Right renal pelvis (tissue), 4 donors: ENCODE data around the gene SBK1. TPM values are rescaled to one million over a fixed set of nuclear protein-coding genes. Genes with fewer than 3 reads are reported as not detected.

Experiments used
- DNase-seq, 4 donors: peaks; one replicate each; pipeline ENCODE4 v3.0.0-alpha.2; 2013; ENCODE audit warnings: low read depth in 4 of 4, low spot score in 3 of 4, missing footprints in 1 of 4
- polyA plus RNA-seq, 4 donors: library from polyadenylated mRNA; unstranded; fragments of 120-200 nt; gene quantifications; one replicate each; pipeline ENCODE4 v1.2.1, GENCODE V29; 2013; ENCODE audit not compliant: insufficient read length in 4 of 4

The SBK1 gene
- polyA plus RNA-seq, 4 donors: 15.8 to 21.9 (median 16.5) TPM

DNA sequence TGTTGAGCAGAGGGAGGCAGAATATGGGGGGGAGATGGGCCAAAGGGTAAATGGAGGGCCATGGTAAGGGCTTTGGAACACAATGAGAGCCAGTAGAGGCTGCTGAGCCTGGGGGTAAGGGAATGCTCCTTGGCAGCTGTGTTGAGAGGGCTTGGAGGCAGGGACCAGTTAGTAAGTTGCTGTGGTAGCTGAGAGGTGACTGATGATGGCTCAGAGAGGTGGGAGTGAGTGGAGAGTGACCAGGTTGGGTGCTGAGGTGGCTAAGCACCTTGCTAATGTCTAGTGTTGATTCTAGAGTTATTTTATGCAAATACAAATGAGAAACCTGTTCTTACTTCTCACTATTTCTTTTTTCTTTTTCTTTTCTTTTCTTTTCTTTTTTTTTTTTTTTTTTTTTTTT lies 10.8 kb downstream of the SBK1 start:
- no peak for DNase-seq

DNA sequence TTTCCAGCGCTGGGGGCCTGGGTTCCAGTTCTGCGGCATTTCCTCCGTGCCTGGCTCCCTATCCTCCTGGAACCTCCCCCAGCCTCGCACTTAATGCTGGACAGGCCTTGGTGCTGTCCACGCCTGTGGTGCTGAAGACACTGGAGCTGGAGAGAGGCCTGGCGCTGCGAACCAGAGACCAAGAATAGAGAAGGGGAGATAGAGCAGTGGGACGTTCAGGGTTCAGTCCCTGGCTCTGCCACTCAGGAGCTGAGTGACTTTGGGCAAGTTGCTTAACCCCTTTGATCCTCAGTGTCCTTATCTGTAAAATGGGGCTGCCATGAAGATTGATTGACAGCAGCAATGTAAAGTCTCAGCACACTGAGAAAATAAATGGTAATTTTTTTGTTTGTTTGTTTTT lies 11.9 kb downstream of the SBK1 start:
- DNase-seq: peak in 1 of 4 donors; percentile 25

DNA sequence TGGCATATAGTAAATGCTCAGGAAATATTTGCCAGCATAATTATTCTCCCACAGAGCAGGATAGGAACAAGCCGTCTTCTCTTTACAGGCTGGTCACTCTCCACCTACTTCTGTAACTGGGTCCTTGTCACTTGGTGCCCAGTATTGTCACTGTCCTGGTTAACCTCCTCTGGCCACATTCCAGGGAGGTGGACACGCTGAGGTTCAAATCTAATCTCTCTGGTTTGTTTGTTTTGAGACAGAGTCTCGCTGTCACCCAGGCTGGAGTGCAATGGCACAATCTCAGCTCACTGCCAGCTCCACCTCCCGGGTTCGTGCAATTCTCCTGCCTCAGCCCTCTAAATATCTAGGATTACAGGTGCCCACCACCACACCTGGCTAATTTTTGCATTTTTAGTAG lies 15.6 kb downstream of the SBK1 start:
- no peak for DNase-seq

DNA sequence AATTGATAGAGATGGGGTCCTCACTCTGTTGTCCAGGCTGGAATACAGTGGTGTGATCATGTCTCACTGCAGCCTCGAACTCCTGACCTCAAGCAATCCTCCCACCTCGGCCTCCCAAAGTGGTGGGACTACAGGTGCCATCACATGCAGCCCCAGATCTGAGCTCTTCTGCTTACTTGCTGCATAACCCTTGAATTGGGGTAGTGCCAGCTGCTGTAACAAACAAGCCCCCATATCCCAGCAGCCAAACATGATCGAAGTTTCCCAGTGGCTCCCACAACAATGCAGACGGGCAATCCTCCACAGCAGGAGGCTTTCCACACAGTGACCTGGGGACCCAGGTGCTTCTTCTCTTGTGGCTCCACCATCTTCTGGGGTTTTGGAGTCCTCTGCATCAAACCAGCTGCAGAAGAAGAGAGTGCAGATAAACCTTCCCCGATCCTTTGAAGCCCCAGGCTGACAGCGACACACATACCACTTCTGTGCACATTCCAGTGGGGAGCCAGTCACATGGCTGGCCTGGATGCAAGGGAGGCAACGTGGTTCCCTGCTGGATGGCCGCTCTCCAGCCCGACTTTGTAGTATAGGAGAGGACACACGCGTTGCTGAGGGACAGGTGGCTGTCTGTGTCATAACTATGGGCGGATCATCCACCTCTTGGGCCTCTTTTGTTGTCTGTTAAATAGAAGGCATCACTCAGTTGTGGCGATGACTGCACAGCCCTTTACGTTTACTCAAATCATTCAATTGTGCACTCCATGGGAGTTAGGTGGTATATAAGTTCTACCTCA lies 16.7 kb downstream of the SBK1 start:
- DNase-seq: no peak

DNA sequence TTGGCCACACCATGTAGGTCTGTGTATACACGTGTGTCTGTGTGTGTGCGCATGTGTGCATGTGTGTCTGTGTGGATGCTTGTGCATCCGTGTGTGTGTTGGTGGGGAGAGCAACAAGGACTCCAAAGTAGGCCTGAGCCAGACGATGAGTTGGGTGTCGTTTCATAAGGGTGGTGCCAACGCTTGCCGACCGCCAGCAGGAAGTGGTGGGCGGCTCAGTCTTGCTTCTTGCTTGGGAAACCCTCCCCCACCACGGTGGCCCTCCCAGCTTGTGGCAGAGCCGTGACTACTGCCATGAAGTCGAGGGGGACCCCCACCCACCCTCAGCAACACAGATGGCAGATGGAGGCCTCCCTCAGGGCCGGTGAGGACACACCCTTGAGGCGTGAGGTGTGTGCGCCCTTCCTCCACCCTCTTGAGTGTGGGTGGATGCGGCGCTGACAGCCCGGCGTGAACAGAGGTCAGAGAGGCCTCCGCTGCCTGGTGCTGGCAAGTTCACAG lies 17.5 kb downstream of the SBK1 start:
- no peak for DNase-seq

DNA sequence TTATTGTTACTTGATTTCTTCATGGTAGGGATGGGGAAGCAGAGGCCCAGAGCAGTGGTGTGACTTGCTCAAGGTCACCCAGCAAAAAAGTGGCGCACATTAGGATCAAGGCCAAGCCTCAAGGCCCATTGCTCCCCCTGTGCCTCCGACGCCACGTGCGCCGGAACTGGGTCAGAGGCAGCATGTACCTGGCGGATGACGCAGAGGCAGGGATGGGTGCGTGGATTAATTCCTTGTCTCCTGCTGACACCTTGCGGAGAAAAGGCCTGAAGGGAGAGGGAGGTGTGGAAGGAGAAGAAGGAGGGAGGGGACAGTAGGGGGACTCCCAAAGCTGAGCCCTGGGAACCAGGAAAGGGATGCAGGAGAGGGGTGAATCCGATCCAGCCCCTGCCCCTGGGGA lies 18.5 kb downstream of the SBK1 start:
- DNase-seq: no peak

DNA sequence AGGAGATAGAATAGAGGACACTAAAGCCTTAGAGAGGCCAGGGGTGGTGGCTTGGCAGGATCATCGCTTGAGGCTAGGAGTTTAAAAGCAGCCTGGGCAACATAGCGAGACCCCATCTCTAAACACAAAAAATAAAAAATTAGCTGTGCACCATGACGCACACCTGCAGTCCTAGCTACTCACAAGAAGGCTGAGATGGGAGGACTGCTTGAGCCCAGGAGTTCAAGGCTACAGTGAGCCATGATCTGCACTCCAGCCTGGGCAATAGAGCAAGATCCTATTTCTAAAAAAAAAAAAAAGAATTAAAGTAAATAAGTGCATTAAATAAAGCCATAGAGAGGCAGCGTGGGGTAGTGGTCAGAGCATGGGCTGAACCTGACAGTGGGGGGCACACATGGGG lies 19.1 kb downstream of the SBK1 start:
- DNase-seq: no peak

DNA sequence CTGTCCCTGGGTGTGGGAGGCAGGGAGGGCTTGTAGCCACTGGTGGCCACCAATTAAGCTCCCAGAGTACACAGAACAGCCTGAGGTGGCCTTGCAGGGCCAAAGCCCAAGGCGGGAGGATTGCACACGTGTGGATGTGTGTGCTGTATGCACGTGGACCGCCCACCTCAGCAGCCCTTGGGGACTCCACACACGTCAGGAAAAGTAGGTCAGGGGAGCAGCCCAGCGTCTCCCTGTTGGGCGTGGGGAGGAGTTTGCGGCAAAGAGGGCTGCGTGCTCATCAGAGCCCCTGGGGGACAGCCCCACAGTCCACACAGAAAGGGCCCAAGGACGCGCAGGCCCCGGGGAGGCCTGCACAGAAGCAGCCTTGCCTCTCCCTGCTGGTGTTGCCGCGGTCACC lies 19.6 kb downstream of the SBK1 start:
- no peak for DNase-seq

DNA sequence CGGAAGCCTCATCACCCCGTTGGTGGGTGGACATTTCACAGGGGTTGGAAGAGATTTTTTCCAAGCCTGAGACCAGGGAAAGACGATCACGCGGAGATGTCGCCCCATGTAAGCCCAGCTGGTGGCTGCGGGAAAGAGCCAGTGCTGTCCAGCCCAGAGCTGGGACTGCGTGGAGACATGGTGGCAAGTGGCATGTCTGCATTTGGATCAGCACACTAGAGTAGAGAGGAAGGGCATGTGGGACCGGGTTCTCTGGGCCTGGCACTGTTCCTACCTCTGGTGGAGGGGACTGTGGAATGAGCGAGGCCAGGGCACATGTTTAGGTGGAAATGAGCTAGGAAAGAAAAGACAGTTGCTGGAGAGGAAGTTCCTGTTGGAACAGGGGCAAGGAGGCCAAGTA lies 20.0 kb downstream of the SBK1 start:
- DNase-seq: no peak

DNA sequence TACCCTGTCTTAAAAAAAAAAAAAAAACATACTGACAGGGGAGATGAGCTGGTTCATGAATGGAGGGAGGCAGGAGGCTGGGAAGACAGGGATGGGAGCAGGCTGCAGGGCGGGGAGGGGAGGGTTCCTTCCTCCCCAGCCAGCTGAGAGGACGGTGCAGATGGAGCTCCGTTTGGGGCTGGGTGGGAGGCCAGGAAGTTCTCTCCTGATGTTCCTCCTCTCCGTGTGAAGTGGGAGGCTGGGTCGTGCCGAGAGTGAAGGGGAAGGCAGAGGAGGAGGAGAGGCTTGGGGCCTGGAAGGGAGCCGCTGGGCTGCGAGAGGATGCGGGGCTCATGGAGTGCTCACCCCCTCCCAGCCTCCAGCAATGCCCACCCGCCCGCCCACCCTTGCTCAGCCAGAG lies 21.3 kb downstream of the SBK1 start:
- no peak for DNase-seq

DNA sequence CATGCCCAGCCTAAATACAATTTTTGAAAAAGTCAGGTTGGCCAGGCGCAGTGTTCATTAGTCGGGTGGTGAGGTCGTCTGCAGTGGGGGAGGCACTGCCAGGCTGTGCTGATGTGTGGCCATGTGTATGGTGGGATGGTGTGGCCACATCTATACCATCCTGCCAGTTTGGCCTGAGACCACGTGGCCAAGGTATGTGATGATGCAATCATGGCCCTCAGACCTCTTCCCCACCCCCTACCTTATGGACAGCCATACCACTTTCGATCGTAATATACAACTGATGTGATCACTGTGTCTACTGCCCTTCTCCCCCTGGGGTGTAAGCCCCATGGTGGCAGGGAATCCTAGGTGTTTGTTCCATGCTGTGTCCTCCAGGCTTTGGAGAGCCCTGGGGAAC lies 23.7 kb downstream of the SBK1 start:
- no peak for DNase-seq

DNA sequence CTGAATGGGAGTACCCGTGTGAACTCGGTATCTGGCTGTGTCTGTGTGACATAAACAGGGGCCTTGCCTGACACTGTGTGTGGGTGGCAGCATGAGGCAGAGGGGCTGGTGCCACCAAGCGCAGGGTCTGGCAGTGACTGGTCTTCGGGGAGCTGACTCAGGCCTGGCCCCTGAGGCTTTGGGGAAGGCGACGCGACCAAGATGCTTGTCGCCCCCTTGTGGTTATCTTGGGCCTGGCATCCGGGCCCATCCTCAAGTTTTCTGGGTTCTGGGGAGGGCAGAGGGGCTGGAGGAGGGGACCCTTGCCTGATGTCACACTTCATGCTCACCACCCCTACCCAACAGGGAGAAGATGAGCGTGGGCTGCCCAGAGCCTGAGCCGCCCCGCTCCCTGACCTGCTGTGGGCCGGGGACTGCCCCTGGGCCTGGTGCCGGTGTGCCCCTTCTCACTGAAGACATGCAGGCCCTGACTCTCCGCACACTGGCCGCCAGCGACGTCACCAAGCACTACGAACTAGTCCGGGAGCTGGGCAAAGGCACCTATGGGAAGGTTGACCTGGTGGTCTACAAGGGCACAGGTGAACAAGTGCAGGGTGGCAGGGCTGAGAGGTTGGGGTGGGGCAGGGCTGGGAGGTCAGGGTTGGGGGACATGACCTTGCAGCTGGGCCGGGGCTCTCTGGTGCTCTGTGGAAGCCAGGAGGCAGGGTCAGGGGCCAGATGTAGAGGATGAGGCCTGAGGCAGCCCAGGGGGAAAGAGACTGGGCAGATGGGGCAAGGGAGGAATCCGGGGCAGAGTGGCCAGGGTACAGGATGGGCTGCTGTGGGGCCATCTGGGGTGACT lies 24.9 kb downstream of the SBK1 start:
- no peak for DNase-seq

DNA sequence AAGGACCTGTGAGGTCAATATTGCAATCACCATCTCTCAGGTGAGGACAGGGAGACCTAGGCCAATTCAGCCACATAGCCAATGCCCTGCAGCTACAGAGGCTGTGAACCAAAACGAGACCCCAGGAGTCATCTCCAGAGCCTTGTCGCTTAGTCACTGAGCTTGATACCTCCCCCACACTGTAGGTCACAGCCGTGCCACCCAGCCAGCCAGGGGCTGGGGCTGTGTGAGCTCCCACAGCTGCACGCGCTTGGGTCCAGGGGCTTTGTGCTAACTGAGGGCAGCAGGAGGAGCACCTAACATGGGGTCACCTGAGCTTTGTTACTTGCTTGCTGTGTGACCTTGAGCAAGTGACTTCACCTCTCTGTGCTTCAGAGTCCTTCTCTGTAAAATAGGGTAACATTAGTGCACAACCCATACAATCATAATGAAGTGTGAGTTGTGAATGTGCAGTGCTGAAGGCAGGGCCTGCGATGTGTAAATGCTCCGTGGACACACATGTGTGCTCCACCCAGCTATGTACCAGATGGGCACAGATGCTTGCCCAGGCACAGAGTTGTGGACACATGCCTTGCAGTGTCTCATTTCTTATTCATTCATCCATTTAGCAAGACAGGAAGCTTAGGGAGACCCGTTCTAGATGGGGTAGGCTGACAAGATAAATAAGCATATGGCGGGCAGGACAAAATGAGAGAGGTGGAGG lies 25.9 kb downstream of the SBK1 start:
- no peak for DNase-seq

DNA sequence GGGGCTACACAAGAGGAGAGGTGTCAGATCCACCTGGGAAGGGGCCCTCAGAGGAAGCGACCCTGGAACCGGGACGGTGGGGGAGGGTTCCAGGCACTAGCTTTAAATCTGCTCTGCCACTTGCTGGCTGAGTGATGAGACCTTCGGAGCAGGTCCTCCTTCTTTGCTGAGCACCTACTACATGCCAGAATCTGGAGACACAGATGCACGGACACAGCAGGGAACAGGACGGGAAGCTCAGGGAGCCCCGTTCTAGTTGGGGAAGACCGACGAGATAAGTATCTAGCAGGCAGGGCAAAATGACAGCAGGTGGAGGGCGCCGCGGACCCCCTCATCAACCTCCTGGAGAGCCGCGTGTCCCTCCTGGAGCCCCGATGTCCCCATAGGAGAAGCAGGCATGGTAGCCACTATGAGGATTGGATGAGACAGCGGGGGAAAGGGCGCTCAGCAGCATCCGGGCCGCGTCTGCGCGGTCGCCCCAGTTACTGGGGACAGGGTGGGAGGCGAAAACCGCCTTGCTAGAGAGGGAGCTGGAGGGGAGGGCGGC lies 27.2 kb downstream of the SBK1 start:
- DNase-seq: no peak

DNA sequence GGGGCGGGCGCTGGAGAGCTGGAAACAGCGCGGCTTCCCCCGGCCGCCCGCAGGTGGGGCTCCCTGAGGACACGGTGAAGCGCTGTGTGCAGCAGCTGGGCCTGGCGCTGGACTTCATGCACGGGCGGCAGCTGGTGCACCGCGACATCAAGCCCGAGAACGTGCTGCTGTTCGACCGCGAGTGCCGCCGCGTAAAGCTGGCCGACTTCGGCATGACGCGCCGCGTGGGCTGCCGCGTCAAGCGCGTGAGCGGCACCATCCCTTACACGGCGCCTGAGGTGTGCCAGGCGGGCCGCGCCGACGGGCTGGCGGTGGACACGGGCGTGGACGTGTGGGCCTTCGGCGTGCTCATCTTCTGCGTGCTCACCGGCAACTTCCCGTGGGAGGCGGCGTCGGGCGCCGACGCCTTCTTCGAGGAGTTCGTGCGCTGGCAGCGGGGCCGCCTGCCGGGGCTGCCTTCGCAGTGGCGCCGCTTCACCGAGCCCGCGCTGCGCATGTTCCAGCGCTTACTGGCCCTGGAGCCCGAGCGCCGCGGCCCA lies 27.8 kb downstream of the SBK1 start:
- no peak for DNase-seq

DNA sequence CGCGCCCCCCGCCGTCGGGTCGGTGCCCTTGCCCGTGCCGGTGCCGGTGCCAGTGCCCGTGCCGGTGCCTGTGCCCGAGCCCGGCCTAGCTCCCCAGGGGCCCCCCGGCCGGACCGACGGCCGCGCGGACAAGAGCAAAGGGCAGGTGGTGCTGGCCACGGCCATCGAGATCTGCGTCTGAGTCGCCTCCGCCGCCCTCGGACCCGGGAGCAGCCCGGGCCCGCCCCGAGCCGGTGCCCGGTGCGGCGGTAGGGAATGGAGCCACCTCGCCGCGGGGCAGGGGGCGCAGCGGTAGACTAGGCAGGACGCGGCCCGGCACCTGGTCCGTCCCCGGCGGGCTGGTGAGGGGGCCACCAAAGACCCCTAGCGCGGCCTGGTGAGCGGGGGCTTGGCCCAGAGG lies 28.4 kb downstream of the SBK1 start:
- no peak for DNase-seq

DNA sequence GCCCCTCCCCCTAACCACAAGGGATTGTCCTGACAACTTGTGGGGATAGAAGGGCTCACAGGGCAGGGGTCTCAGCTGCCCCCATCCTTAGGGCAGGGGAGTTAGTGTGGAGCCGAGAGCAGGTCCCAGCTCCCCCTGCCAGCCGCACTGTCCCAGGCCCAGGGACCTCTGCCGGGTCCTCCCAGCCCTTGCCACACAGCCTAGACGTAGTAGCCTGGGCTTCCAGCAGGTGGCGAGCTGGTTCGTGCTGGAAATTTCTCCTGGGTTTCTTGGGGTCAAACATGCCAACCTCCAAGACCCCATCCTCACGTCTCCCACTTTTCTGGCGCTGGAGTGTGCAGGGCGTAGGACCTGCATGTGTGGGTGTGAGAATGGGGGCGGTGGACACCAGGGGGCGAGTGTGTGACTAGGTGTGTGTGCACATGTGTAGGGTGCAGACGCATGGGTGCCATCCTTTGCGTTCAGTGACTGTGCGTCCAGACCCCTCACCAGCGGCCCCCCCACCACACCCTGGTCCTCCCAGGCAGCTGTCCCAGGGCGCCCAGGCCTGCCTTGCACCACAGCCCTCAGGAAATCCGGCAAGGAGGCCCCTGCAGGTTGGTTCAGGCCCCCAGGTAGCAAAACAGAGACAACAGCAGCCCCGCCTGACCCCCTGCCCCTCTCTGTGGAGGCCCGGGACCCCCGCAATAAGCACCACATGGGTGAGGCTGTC lies 29.5 kb downstream of the SBK1 start:
- DNase-seq: no peak

DNA sequence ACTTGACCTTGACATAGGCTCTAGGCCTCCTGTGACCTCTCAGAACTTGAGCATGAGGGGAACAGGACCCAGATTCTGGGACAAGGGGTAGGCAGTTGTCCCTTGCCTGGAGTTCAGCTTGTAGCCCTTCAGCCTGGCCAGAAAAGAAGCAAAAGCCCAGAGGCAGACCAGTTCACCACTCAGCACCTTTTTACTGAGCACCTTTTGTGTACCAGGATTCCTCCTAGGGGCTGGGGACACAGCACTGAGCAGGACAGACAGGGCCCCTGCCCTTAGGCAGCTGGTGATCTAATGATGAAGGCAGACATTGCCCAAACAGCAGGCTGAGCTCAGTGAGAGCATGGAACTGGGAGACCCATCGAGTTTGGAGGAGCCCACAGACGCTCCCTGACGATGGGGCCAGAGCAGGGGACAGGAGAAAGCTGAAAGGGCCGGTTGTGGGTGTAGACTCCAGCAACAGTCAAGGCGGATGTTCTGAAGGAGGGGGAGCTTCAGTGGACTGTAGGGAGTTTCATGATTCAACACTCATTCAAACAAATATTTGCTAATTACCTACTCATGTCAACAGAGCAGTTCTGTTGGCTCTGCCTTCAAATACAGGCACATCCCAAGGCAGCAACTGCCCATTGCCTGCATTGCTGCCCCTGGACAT lies 32.0 kb downstream of the SBK1 start:
- DNase-seq: no peak

DNA sequence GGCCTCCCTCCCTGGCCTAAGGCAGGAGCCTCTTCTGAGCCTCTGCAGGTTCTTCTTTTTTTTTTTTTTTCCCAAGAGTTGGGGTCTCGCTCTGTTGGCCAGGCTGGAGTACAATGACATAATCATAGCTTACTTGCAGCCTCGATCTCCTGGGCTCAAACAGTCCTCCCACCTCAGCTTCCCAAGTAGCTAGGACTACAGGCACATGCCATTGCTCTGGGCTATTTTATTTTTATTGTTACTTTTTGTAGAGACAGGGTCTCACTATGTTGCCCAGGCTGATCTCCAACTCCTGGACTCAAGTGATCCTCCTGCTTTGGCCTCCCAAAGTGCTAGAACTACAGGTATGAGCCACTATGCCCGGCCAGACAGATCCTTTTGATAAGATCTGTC lies 32.6 kb downstream of the SBK1 start:
- no peak for DNase-seq
